Stimulated activated memory B cell treated with anti-CD40 and anti-IgM and Interleukin-4, amounts not matched to agents 10 μg/mL and 1 μg/mL and 100 μg/mL, for 72 hours (primary cell): ENCODE data around the gene GPBP1.
"Not testable (repeated sequence)": the region's sequence is repeated elsewhere in the genome, so short reads cannot be mapped to it uniquely, and the experiment has no call there.

ENCODE experiments used
- ATAC-seq: fragments of 150-1000 bp; cut with Tn5 transposase; 2 replicates; pipeline ENCODE4 v1.10.0; 2021
- H3K27ac Mint-ChIP-seq: one replicate; pipeline ENCODE4 v1.8.0; 2022; ENCODE audit warnings: mild to moderate bottlenecking, mixed read lengths
- H3K27me3 Mint-ChIP-seq: one replicate; pipeline ENCODE4 v1.8.0; 2022; ENCODE audit warnings: mixed read lengths
- H3K36me3 Mint-ChIP-seq: one replicate; pipeline ENCODE4 v1.8.0; 2022; ENCODE audit warnings: mixed read lengths
- H3K4me1 Mint-ChIP-seq: one replicate; pipeline ENCODE4 v1.8.0; 2022; ENCODE audit warnings: mixed read lengths
- H3K4me3 Mint-ChIP-seq: one replicate; pipeline ENCODE4 v1.8.0; 2022; ENCODE audit warnings: mild to moderate bottlenecking, moderate library complexity, mixed read lengths
- H3K9me3 Mint-ChIP-seq: one replicate; pipeline ENCODE4 v1.8.0; 2022; ENCODE audit warnings: mixed read lengths

GPBP1 gene

GRCh38 chr5:57189515-57189914, 15.7 kb downstream of the GPBP1 start:
- Mint-ChIP-seq H3K4me1 (peaks cover 83% of the 10 kb centered on the region), H3K27me3 (no peaks in the 10 kb centered on the region), H3K27ac (no peak overlapping the region), H3K4me3 (no peak overlapping the region), H3K9me3 (peaks cover 2% of the 10 kb centered on the region), H3K36me3 (peaks cover 49% of the 10 kb centered on the region)
- no peak for ATAC-seq

- Mint-ChIP-seq H3K27ac (no peak overlapping the region), H3K36me3 (peaks cover 49% of the 10 kb centered on the region), H3K27me3 (no peaks in the 10 kb centered on the region), H3K9me3 (peaks cover 3% of the 10 kb centered on the region), H3K4me3 (no peak overlapping the region), H3K4me1 (peaks cover 81% of the 10 kb centered on the region)
- no peak for ATAC-seq
Observed at GRCh38 chr5:57190593-57190992, 16.7 kb downstream of the GPBP1 start.

GRCh38 chr5:57191163-57191562, 17.3 kb downstream of the GPBP1 start:
- Mint-ChIP-seq H3K4me1 (peaks cover 76% of the 10 kb centered on the region), H3K27ac (no peak overlapping the region), H3K36me3 (peaks cover 47% of the 10 kb centered on the region), H3K9me3 (peaks cover 3% of the 10 kb centered on the region), H3K4me3 (no peak overlapping the region), H3K27me3 (no peaks in the 10 kb centered on the region)
- ATAC-seq, result no peak

- H3K36me3 Mint-ChIP-seq, result peaks cover 42% of the 10 kb centered on the region
- no peak overlapping the region for H3K27ac Mint-ChIP-seq
- H3K4me3 Mint-ChIP-seq, result no peak overlapping the region
- no peaks in the 10 kb centered on the region for H3K27me3 Mint-ChIP-seq
- ATAC-seq, result no peak
- peaks cover 67% of the 10 kb centered on the region for H3K4me1 Mint-ChIP-seq
- H3K9me3 Mint-ChIP-seq, result peaks cover 3% of the 10 kb centered on the region
Observed at GRCh38 chr5:57191986-57192385, 18.1 kb downstream of the GPBP1 start.

- not testable (repeated sequence) for H3K9me3 Mint-ChIP-seq, H3K27ac Mint-ChIP-seq, ATAC-seq, H3K27me3 Mint-ChIP-seq, H3K4me3 Mint-ChIP-seq
- peaks cover 48% of the 10 kb centered on the region for H3K36me3 Mint-ChIP-seq
- H3K4me1 Mint-ChIP-seq, result peaks cover 65% of the 10 kb centered on the region
Observed at GRCh38 chr5:57192832-57193231, 19.0 kb downstream of the GPBP1 start.

- H3K4me1 Mint-ChIP-seq, result peaks cover 63% of the 10 kb centered on the region
- no peak overlapping the region for H3K4me3 Mint-ChIP-seq
- H3K9me3 Mint-ChIP-seq, result peaks cover 3% of the 10 kb centered on the region
- H3K27ac Mint-ChIP-seq, result no peak overlapping the region
- no peaks in the 10 kb centered on the region for H3K27me3 Mint-ChIP-seq
- H3K36me3 Mint-ChIP-seq, result peaks cover 45% of the 10 kb centered on the region
- ATAC-seq, result no peak
Observed at GRCh38 chr5:57193757-57194413, 20.0 kb downstream of the GPBP1 start.

- ATAC-seq, result no peak
- no peaks in the 10 kb centered on the region for H3K27me3 Mint-ChIP-seq
- H3K27ac Mint-ChIP-seq, result no peak overlapping the region
- peaks cover 63% of the 10 kb centered on the region for H3K4me1 Mint-ChIP-seq
- H3K36me3 Mint-ChIP-seq, result peaks cover 42% of the 10 kb centered on the region
- peaks cover 3% of the 10 kb centered on the region for H3K9me3 Mint-ChIP-seq
- no peak overlapping the region for H3K4me3 Mint-ChIP-seq
Observed at GRCh38 chr5:57194653-57195052, 20.8 kb downstream of the GPBP1 start.

GRCh38 chr5:57195060-57195459, 21.2 kb downstream of the GPBP1 start:
- Mint-ChIP-seq H3K27ac (no peak overlapping the region), H3K27me3 (no peaks in the 10 kb centered on the region), H3K4me3 (no peak overlapping the region), H3K9me3 (peaks cover 3% of the 10 kb centered on the region), H3K4me1 (peaks cover 63% of the 10 kb centered on the region), H3K36me3 (peaks cover 37% of the 10 kb centered on the region)
- ATAC-seq, result no peak

GRCh38 chr5:57199866-57200265, 26.0 kb downstream of the GPBP1 start:
- Mint-ChIP-seq H3K27me3 (no peaks in the 10 kb centered on the region), H3K36me3 (peaks cover 21% of the 10 kb centered on the region), H3K9me3 (no peaks in the 10 kb centered on the region), H3K4me3 (no peak overlapping the region), H3K4me1 (peaks cover 70% of the 10 kb centered on the region), H3K27ac (no peak overlapping the region)
- ATAC-seq, result no peak

GRCh38 chr5:57202811-57203210, 29.0 kb downstream of the GPBP1 start:
- peaks cover 88% of the 10 kb centered on the region for H3K4me1 Mint-ChIP-seq
- H3K36me3 Mint-ChIP-seq, result peaks cover 17% of the 10 kb centered on the region
- ATAC-seq, result no peak
- H3K27ac Mint-ChIP-seq, result peak overlapping the region; percentile 84
- H3K4me3 Mint-ChIP-seq, result no peak overlapping the region
- H3K27me3 Mint-ChIP-seq, result no peaks in the 10 kb centered on the region
- no peaks in the 10 kb centered on the region for H3K9me3 Mint-ChIP-seq

- ATAC-seq, result peak; percentile 34
- H3K4me3 Mint-ChIP-seq, result no peak overlapping the region
- H3K4me1 Mint-ChIP-seq, result peaks cover 83% of the 10 kb centered on the region
- peaks cover 19% of the 10 kb centered on the region for H3K36me3 Mint-ChIP-seq
- no peaks in the 10 kb centered on the region for H3K9me3 Mint-ChIP-seq
- no peaks in the 10 kb centered on the region for H3K27me3 Mint-ChIP-seq
- peak overlapping the region; percentile 39 for H3K27ac Mint-ChIP-seq
Observed at GRCh38 chr5:57207007-57207653, 33.3 kb downstream of the GPBP1 start.

GRCh38 chr5:57207681-57208080, 33.8 kb downstream of the GPBP1 start:
- peaks cover 83% of the 10 kb centered on the region for H3K4me1 Mint-ChIP-seq
- H3K27ac Mint-ChIP-seq, result peak overlapping the region; percentile 39
- no peak overlapping the region for H3K4me3 Mint-ChIP-seq
- H3K9me3 Mint-ChIP-seq, result no peaks in the 10 kb centered on the region
- ATAC-seq, result no peak
- H3K36me3 Mint-ChIP-seq, result peaks cover 19% of the 10 kb centered on the region
- H3K27me3 Mint-ChIP-seq, result no peaks in the 10 kb centered on the region

GRCh38 chr5:57209316-57210040, 35.6 kb downstream of the GPBP1 start:
- Mint-ChIP-seq H3K27ac (peak overlapping the region; percentile 9), H3K4me1 (peaks cover 69% of the 10 kb centered on the region), H3K4me3 (no peak overlapping the region), H3K36me3 (peaks cover 14% of the 10 kb centered on the region), H3K9me3 (no peaks in the 10 kb centered on the region), H3K27me3 (no peaks in the 10 kb centered on the region)
- no peak for ATAC-seq

- peak overlapping the region; percentile 9 for H3K27ac Mint-ChIP-seq
- H3K27me3 Mint-ChIP-seq, result no peaks in the 10 kb centered on the region
- H3K4me3 Mint-ChIP-seq, result no peak overlapping the region
- peaks cover 66% of the 10 kb centered on the region for H3K4me1 Mint-ChIP-seq
- no peaks in the 10 kb centered on the region for H3K9me3 Mint-ChIP-seq
- peaks cover 17% of the 10 kb centered on the region for H3K36me3 Mint-ChIP-seq
- no peak for ATAC-seq
Observed at GRCh38 chr5:57210633-57211032, 36.8 kb downstream of the GPBP1 start.

- Mint-ChIP-seq H3K27me3 (no peaks in the 10 kb centered on the region), H3K27ac (peak overlapping the region; percentile 9), H3K4me3 (no peak overlapping the region), H3K4me1 (peaks cover 66% of the 10 kb centered on the region), H3K36me3 (peaks cover 21% of the 10 kb centered on the region), H3K9me3 (no peaks in the 10 kb centered on the region)
- no peak for ATAC-seq
Observed at GRCh38 chr5:57211039-57211438, 37.2 kb downstream of the GPBP1 start.
